ENCODE measurements around the gene METAP1.

DNA sequence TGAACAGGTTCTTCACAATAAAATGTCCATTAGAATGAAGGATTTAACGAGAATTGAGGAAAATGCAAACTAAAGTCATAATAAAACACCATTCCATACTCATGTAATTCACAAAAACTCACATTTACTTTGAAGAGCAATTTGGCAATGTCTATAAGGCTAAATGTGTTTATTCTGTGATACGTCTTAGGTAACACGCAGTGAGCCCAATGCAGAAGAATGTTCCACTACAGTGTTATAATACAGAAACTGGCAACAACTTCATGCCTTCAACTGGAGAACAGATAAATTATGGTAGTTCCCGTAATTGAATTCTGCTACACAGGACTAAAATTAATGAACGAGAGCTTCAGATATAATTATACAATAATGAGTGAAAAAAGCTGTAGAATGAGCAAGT is 75.6 kb downstream of the METAP1 start:
- TF ChIP-seq, protein P1, sequence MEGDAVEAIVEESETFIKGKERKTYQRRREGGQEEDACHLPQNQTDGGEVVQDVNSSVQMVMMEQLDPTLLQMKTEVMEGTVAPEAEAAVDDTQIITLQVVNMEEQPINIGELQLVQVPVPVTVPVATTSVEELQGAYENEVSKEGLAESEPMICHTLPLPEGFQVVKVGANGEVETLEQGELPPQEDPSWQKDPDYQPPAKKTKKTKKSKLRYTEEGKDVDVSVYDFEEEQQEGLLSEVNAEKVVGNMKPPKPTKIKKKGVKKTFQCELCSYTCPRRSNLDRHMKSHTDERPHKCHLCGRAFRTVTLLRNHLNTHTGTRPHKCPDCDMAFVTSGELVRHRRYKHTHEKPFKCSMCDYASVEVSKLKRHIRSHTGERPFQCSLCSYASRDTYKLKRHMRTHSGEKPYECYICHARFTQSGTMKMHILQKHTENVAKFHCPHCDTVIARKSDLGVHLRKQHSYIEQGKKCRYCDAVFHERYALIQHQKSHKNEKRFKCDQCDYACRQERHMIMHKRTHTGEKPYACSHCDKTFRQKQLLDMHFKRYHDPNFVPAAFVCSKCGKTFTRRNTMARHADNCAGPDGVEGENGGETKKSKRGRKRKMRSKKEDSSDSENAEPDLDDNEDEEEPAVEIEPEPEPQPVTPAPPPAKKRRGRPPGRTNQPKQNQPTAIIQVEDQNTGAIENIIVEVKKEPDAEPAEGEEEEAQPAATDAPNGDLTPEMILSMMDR (IDR thresholded peaks at IDR 0.05; ENCODE audit: low read length): no peak
- no peak for TF ChIP-seq EZH2phosphoT487 (IDR thresholded peaks at IDR 0.05; ENCODE audit: low read length)
